ENCODE data around the gene ESR2.

GRCh38 chr14:64326502-64326901 lies 32.3 kb upstream of the ESR2 start:
- TF ChIP-seq, protein P1, sequence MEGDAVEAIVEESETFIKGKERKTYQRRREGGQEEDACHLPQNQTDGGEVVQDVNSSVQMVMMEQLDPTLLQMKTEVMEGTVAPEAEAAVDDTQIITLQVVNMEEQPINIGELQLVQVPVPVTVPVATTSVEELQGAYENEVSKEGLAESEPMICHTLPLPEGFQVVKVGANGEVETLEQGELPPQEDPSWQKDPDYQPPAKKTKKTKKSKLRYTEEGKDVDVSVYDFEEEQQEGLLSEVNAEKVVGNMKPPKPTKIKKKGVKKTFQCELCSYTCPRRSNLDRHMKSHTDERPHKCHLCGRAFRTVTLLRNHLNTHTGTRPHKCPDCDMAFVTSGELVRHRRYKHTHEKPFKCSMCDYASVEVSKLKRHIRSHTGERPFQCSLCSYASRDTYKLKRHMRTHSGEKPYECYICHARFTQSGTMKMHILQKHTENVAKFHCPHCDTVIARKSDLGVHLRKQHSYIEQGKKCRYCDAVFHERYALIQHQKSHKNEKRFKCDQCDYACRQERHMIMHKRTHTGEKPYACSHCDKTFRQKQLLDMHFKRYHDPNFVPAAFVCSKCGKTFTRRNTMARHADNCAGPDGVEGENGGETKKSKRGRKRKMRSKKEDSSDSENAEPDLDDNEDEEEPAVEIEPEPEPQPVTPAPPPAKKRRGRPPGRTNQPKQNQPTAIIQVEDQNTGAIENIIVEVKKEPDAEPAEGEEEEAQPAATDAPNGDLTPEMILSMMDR (IDR thresholded peaks at IDR 0.05; ENCODE audit: low read depth, low read length, poor library complexity, severe bottlenecking) = no peak
- no peak for TF ChIP-seq EZH2phosphoT487 (IDR thresholded peaks at IDR 0.05; ENCODE audit: borderline replicate concordance, low read length)

Measured in DOHH2 (cell line).